ENCODE measurements around the gene ZFPM1.
"Not testable (repeated sequence)": the region's sequence is repeated elsewhere in the genome, so short reads cannot be mapped to it uniquely, and the experiment has no call there.

ZFPM1 gene

GRCh38 chr16:88479793-88480760 lies 27.0 kb downstream of the ZFPM1 start:
- no peak overlapping the region for H3K27ac ChIP-seq
- no peak for TF ChIP-seq CTCF (conservative IDR thresholded peaks at IDR 0.05)
- TF ChIP-seq ZFX (IDR thresholded peaks at IDR 0.05), result no peak

- TF ChIP-seq CTCF (conservative IDR thresholded peaks at IDR 0.05) (no peak), ZFX (IDR thresholded peaks at IDR 0.05) (no peak)
- no peak overlapping the region for H3K27ac ChIP-seq
Observed at GRCh38 chr16:88480829-88481228, 27.7 kb downstream of the ZFPM1 start.

- TF ChIP-seq ZFX (IDR thresholded peaks at IDR 0.05), result no peak
- TF ChIP-seq CTCF (conservative IDR thresholded peaks at IDR 0.05), result no peak
- H3K27ac ChIP-seq, result no peak overlapping the region
Observed at GRCh38 chr16:88481851-88482250, 28.8 kb downstream of the ZFPM1 start.

GRCh38 chr16:88482630-88483391 lies 29.7 kb downstream of the ZFPM1 start:
- TF ChIP-seq ZFX (IDR thresholded peaks at IDR 0.05) (no peak), CTCF (conservative IDR thresholded peaks at IDR 0.05) (no peak)
- H3K27ac ChIP-seq, result no peak overlapping the region

- TF ChIP-seq ZFX (IDR thresholded peaks at IDR 0.05) (no peak), CTCF (conservative IDR thresholded peaks at IDR 0.05) (no peak)
Observed at GRCh38 chr16:88483392-88483641, 30.2 kb downstream of the ZFPM1 start.

GRCh38 chr16:88484505-88485365 lies 31.7 kb downstream of the ZFPM1 start:
- TF ChIP-seq CTCF (conservative IDR thresholded peaks at IDR 0.05), result no peak
- TF ChIP-seq ZFX (IDR thresholded peaks at IDR 0.05), result no peak
- no peak overlapping the region for H3K27ac ChIP-seq

More at GRCh38 chr16:88483392-88483641, 30.2 kb downstream of the ZFPM1 start:
- no peak overlapping the region for H3K27ac ChIP-seq

GRCh38 chr16:88485366-88485741 lies 32.3 kb downstream of the ZFPM1 start:
- H3K27ac ChIP-seq, result not testable (repeated sequence)
